ENCODE results near the gene KIAA1671. TPM values are rescaled to one million over a fixed set of nuclear protein-coding genes. Genes with fewer than 3 reads are reported as not detected.

KIAA1671 gene
- polyA plus RNA-seq, 1 of the 3 experiments (the other 2 are of a cell fraction) = 7.4 TPM

- Histone ChIP-seq H3K79me2 (ENCODE audit: insufficient read depth) (no peaks in the 10 kb centered on the region), H3K4me3 (ENCODE audit: low read depth in 2 of 2, low read length in 1 of 2) (no peak overlapping the region), H4K20me1 (ENCODE audit: insufficient read depth) (no peaks in the 10 kb centered on the region), H3K36me3 (replicated peaks in 1 of 2; ENCODE audit: control insufficient read depth in 1 of 2, insufficient read depth in 2 of 2, low read length in 1 of 2) (peaks cover 10 to 18% of the 10 kb centered on the region in 2 experiments), H3K9me2 (no peaks in the 10 kb centered on the region), H3K9me3 (no peaks in the 10 kb centered on the region), H3F3A (replicated peaks; ENCODE audit: insufficient read depth) (no peaks in the 10 kb centered on the region), H3K9ac (no peak overlapping the region), H3K4me2 (no peak overlapping the region), H3K4me1 (ENCODE audit: control insufficient read depth in 1 of 2, insufficient read depth in 2 of 2, low read depth in 1 of 2, low read length in 1 of 2) (no peaks in the 10 kb centered on the region; a peak in 1 of 4 replicates), H3K27ac (ENCODE audit: low read depth in 2 of 2, low read length in 1 of 2) (no peak overlapping the region), H2AFZ (ENCODE audit: low read depth) (no peak overlapping the region), H3K27me3 (ENCODE audit: insufficient read depth) (no peaks in the 10 kb centered on the region)
- no peak for TF ChIP-seq JUND (IDR thresholded peaks at IDR 0.05)
- TF ChIP-seq ELF1 (IDR thresholded peaks at IDR 0.05) = no peak
- TF ChIP-seq EP300 (IDR thresholded peaks at IDR 0.05; ENCODE audit: borderline replicate concordance in 1 of 2, low read depth in 1 of 2, low read length in 1 of 2) = no peak
- TF ChIP-seq RAD21 (IDR thresholded peaks at IDR 0.05; ENCODE audit: low read length) = no peak
- no peak for TF ChIP-seq PBX3 (IDR thresholded peaks at IDR 0.05)
- no peak for TF ChIP-seq CHD2 (IDR thresholded peaks at IDR 0.05; ENCODE audit: low read length, partially characterized antibody)
- no peak for TF ChIP-seq YY1 (IDR thresholded peaks at IDR 0.05; ENCODE audit: low read depth)
- TF ChIP-seq SIN3A (IDR thresholded peaks at IDR 0.05; ENCODE audit: borderline replicate concordance, low read depth, low read length) = no peak
- no peak for TF ChIP-seq CTCF (IDR thresholded peaks at IDR 0.05)
- TF ChIP-seq REST (IDR thresholded peaks at IDR 0.05; ENCODE audit: low read depth, low read length) = no peak
- TF ChIP-seq MAX (IDR thresholded peaks at IDR 0.05; ENCODE audit: low read depth) = no peak
- DNase-seq = no peak
- 98% methylated on average over 13 of the region's 16 CpGs for WGBS (ENCODE audit: low lambda C conversion rate)
- POLR2A ChIA-PET = no interaction called here
- CTCF ChIA-PET = interaction anchor here (1.4 to 1.9 kb wide), 2 partner anchors 9 to 32 kb away, joined by 3 to 6 read pairs; no protein-coding TSS in a partner anchor
These were observed 218.0 kb downstream of the KIAA1671 start for GRCh38 chr22:25170426-25170980.
